HepG2 (cell line): ENCODE results near the gene BPHL.

ENCODE experiments used
- CTCF ChIP-seq: sonication (generic); formaldehyde crosslinking; IDR thresholded peaks from 2 replicates; pipeline ENCODE4 v1.5.0; 2020; ENCODE audit warnings: mild to moderate bottlenecking, missing genetic modification reagents, moderate library complexity
- MYNN ChIP-seq: sonication (generic); formaldehyde crosslinking; IDR thresholded peaks from 2 replicates; pipeline ENCODE4 v1.4.0; 2020; ENCODE audit warnings: mild to moderate bottlenecking, low read depth, missing genetic modification reagents
- NR3C1 ChIP-seq: sonication (generic); formaldehyde crosslinking; IDR thresholded peaks from 2 replicates; pipeline ENCODE4 v1.4.0; 2020; ENCODE audit warnings: missing genetic modification reagents
- POLR2A ChIP-seq, 2 experiments: IDR thresholded peaks; 2 replicates each; pipeline ENCODE4 v1.6.1; 2011; ENCODE audit warnings: low read depth in 2 of 2, low read length in 2 of 2, mild to moderate bottlenecking in 1 of 2, moderate library complexity in 1 of 2; ENCODE audit not compliant: insufficient read depth in 1 of 2
- SIX1 ChIP-seq: sonication (generic); formaldehyde crosslinking; IDR thresholded peaks from 2 replicates; pipeline ENCODE4 v1.4.0; 2020; ENCODE audit warnings: missing genetic modification reagents, borderline replicate concordance
- TARDBP ChIP-seq: sonication (generic); formaldehyde crosslinking; IDR thresholded peaks from 2 replicates; pipeline ENCODE4 v1.8.0; 2022; ENCODE audit warnings: mild to moderate bottlenecking, missing genetic modification reagents
- THAP7 ChIP-seq: sonication (generic); formaldehyde crosslinking; IDR thresholded peaks from 2 replicates; pipeline ENCODE4 v1.8.1; 2023; ENCODE audit warnings: mild to moderate bottlenecking, missing genetic modification reagents
- ZC3H4 ChIP-seq: sonication (generic); formaldehyde crosslinking; IDR thresholded peaks from 2 replicates; pipeline ENCODE4 v1.4.0; 2020; ENCODE audit warnings: missing genetic modification reagents, borderline replicate concordance
- TF ChIP-seq, protein P1 (sequence below): sonication (generic); formaldehyde crosslinking; IDR thresholded peaks from 2 replicates; pipeline ENCODE4 v1.4.0; 2020; ENCODE audit warnings: mild to moderate bottlenecking, missing genetic modification reagents
- TF ChIP-seq, protein P2 (sequence below): sonication (generic); formaldehyde crosslinking; conservative IDR thresholded peaks from 2 replicates; pipeline ENCODE4 v1.4.0; 2020; ENCODE audit warnings: mild to moderate bottlenecking, missing genetic modification reagents, moderate library complexity
- TF ChIP-seq, protein P3 (sequence below): sonication (generic); formaldehyde crosslinking; IDR thresholded peaks from 2 replicates; pipeline ENCODE4 v1.4.0; 2020; ENCODE audit warnings: missing genetic modification reagents

DNA sequence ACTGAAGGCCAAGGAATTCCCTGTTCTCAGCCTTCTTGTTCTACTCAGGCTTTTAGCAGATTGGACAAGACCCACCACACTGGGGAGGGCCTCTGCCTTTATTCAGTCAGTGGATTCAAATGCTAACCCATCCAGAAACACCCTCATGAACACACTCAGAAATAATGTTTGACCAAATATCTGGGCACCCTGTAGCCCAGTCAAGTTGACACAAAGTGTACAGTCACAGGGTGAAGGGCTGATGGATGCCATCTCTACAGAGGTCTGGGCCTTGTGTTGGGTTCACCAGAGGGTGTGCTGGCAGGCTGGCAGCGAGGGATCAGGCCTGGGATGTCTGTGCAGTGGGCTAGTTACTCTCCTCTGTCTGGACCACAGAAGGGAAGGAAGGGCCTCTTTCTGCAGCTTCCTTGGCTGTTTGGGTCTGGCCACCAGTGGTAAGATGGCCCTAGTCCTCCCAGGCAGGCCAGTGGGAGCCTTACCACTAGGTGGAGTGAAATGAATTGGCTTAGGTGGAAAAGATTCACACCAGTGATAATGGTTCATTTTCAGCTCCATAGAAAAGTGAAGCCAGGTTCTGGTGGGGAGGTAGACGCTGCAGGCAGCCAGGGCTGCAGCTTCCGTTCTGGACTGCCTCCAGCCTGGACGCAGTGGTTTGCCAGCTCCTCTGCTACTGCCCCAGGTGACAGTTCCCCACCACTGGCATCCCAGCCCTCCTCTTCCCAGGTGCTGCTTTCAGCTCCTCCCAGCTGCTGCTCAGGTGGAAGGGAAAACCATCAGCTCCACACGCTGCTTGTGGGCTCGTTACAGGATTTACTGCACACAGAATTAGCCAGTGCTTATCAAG, 29.6 kb downstream of the BPHL start:
- no peak for TF ChIP-seq THAP7 (CRISPR knock-in tag)
- peak; percentile 21; the same call in 1 of the 2 replicates for TF ChIP-seq CTCF (CRISPR knock-in tag)
- TF ChIP-seq MYNN (CRISPR knock-in tag): no peak
- TF ChIP-seq ZC3H4 (CRISPR knock-in tag): no peak
- TF ChIP-seq TARDBP (CRISPR knock-in tag): no peak
- TF ChIP-seq, protein P1, sequence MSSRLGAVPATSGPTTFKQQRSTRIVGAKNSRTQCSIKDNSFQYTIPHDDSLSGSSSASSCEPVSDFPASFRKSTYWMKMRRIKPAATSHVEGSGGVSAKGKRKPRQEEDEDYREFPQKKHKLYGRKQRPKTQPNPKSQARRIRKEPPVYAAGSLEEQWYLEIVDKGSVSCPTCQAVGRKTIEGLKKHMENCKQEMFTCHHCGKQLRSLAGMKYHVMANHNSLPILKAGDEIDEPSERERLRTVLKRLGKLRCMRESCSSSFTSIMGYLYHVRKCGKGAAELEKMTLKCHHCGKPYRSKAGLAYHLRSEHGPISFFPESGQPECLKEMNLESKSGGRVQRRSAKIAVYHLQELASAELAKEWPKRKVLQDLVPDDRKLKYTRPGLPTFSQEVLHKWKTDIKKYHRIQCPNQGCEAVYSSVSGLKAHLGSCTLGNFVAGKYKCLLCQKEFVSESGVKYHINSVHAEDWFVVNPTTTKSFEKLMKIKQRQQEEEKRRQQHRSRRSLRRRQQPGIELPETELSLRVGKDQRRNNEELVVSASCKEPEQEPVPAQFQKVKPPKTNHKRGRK: no peak
- TF ChIP-seq POLR2A (IDR thresholded peaks at IDR 0.05; ENCODE audit: insufficient read depth in 1 of 2, low read depth in 2 of 2, low read length in 2 of 2): no peak
- TF ChIP-seq SIX1 (CRISPR knock-in tag): no peak
- TF ChIP-seq, protein P2, sequence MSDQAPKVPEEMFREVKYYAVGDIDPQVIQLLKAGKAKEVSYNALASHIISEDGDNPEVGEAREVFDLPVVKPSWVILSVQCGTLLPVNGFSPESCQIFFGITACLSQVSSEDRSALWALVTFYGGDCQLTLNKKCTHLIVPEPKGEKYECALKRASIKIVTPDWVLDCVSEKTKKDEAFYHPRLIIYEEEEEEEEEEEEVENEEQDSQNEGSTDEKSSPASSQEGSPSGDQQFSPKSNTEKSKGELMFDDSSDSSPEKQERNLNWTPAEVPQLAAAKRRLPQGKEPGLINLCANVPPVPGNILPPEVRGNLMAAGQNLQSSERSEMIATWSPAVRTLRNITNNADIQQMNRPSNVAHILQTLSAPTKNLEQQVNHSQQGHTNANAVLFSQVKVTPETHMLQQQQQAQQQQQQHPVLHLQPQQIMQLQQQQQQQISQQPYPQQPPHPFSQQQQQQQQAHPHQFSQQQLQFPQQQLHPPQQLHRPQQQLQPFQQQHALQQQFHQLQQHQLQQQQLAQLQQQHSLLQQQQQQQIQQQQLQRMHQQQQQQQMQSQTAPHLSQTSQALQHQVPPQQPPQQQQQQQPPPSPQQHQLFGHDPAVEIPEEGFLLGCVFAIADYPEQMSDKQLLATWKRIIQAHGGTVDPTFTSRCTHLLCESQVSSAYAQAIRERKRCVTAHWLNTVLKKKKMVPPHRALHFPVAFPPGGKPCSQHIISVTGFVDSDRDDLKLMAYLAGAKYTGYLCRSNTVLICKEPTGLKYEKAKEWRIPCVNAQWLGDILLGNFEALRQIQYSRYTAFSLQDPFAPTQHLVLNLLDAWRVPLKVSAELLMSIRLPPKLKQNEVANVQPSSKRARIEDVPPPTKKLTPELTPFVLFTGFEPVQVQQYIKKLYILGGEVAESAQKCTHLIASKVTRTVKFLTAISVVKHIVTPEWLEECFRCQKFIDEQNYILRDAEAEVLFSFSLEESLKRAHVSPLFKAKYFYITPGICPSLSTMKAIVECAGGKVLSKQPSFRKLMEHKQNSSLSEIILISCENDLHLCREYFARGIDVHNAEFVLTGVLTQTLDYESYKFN (CRISPR knock-in tag): no peak
- no peak for TF ChIP-seq NR3C1 (CRISPR knock-in tag)
- TF ChIP-seq, protein P3, sequence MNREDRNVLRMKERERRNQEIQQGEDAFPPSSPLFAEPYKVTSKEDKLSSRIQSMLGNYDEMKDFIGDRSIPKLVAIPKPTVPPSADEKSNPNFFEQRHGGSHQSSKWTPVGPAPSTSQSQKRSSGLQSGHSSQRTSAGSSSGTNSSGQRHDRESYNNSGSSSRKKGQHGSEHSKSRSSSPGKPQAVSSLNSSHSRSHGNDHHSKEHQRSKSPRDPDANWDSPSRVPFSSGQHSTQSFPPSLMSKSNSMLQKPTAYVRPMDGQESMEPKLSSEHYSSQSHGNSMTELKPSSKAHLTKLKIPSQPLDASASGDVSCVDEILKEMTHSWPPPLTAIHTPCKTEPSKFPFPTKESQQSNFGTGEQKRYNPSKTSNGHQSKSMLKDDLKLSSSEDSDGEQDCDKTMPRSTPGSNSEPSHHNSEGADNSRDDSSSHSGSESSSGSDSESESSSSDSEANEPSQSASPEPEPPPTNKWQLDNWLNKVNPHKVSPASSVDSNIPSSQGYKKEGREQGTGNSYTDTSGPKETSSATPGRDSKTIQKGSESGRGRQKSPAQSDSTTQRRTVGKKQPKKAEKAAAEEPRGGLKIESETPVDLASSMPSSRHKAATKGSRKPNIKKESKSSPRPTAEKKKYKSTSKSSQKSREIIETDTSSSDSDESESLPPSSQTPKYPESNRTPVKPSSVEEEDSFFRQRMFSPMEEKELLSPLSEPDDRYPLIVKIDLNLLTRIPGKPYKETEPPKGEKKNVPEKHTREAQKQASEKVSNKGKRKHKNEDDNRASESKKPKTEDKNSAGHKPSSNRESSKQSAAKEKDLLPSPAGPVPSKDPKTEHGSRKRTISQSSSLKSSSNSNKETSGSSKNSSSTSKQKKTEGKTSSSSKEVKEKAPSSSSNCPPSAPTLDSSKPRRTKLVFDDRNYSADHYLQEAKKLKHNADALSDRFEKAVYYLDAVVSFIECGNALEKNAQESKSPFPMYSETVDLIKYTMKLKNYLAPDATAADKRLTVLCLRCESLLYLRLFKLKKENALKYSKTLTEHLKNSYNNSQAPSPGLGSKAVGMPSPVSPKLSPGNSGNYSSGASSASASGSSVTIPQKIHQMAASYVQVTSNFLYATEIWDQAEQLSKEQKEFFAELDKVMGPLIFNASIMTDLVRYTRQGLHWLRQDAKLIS: no peak
